H9 (cell line): Measurements from ENCODE around the gene TRA2B. TPM values are rescaled to one million over a fixed set of nuclear protein-coding genes. Genes with fewer than 3 reads are reported as not detected.

Experiments used
- DNase-seq: peaks from one replicate; pipeline ENCODE4 v3.0.0-alpha.2; 2017
- H2AFZ ChIP-seq: one replicate; pipeline ENCODE4 v1.6.1; 2013; ENCODE audit warnings: mild to moderate bottlenecking, low read length, control low read depth, moderate library complexity
- H2AK5ac ChIP-seq: 2 replicates; pipeline ENCODE4 v1.6.1; 2013; ENCODE audit warnings: low read length, control low read depth, mixed read lengths; ENCODE audit not compliant: insufficient read length
- H2BK120ac ChIP-seq: one replicate; pipeline ENCODE4 v1.6.1; 2013; ENCODE audit warnings: low read depth, mild to moderate bottlenecking, low read length, control low read depth, inconsistent platforms; ENCODE audit not compliant: poor library complexity, severe bottlenecking
- H2BK12ac ChIP-seq: 2 replicates; pipeline ENCODE4 v1.6.1; 2013; ENCODE audit warnings: low read length, control low read depth, mixed read lengths, low read depth; ENCODE audit not compliant: insufficient read length
- H2BK15ac ChIP-seq: 2 replicates; pipeline ENCODE4 v1.6.1; 2013; ENCODE audit warnings: low read depth, low read length, control low read depth
- H2BK20ac ChIP-seq: one replicate; pipeline ENCODE4 v1.6.1; 2013; ENCODE audit warnings: low read depth, mild to moderate bottlenecking, low read length, control low read depth, inconsistent platforms; ENCODE audit not compliant: poor library complexity, severe bottlenecking
- H2BK5ac ChIP-seq: 2 replicates; pipeline ENCODE4 v1.6.1; 2013; ENCODE audit warnings: low read length, control low read depth, mixed read lengths; ENCODE audit not compliant: insufficient read length
- H3K14ac ChIP-seq: 2 replicates; pipeline ENCODE4 v1.6.1; 2013; ENCODE audit warnings: low read length, control low read depth; ENCODE audit not compliant: insufficient read depth
- H3K18ac ChIP-seq: 2 replicates; pipeline ENCODE4 v1.6.1; 2013; ENCODE audit warnings: low read depth, mild to moderate bottlenecking, mixed read lengths, low read length, control low read depth; ENCODE audit not compliant: insufficient read length
- H3K23ac ChIP-seq: 2 replicates; pipeline ENCODE4 v1.6.1; 2013; ENCODE audit warnings: low read length, control low read depth, mixed read lengths, low read depth; ENCODE audit not compliant: insufficient read length
- H3K23me2 ChIP-seq: 2 replicates; pipeline ENCODE4 v1.6.1; 2013; ENCODE audit warnings: low read depth, mild to moderate bottlenecking, mixed read lengths, low read length, control low read depth; ENCODE audit not compliant: insufficient read length, poor library complexity, severe bottlenecking
- H3K27ac ChIP-seq: 2 replicates; pipeline ENCODE4 v1.5.1; 2013; ENCODE audit warnings: low read length, control low read depth, mixed read lengths, low read depth; ENCODE audit not compliant: insufficient read length
- H3K27me3 ChIP-seq: 2 replicates; pipeline ENCODE4 v1.6.1; 2013; ENCODE audit warnings: low read length, control low read depth, inconsistent platforms; ENCODE audit not compliant: insufficient read depth
- H3K4ac ChIP-seq: 2 replicates; pipeline ENCODE4 v1.6.1; 2013; ENCODE audit warnings: low read depth, mild to moderate bottlenecking, control low read depth, inconsistent platforms, low read length, moderate library complexity
- H3K4me1 ChIP-seq: 2 replicates; pipeline ENCODE4 v1.6.1; 2013; ENCODE audit warnings: low read length, control low read depth, inconsistent platforms; ENCODE audit not compliant: insufficient read depth
- H3K4me2 ChIP-seq: 2 replicates; pipeline ENCODE4 v1.6.1; 2013; ENCODE audit warnings: low read length, control low read depth, mixed read lengths; ENCODE audit not compliant: insufficient read length, insufficient read depth
- H3K56ac ChIP-seq: 2 replicates; pipeline ENCODE4 v1.6.1; 2013; ENCODE audit warnings: low read depth, mild to moderate bottlenecking, mixed read lengths, low read length, control low read depth; ENCODE audit not compliant: insufficient read length
- H3K79me1 ChIP-seq: 2 replicates; pipeline ENCODE4 v1.6.1; 2013; ENCODE audit warnings: low read depth, mild to moderate bottlenecking, moderate library complexity, low read length, control low read depth, inconsistent platforms; ENCODE audit not compliant: insufficient read depth, poor library complexity, severe bottlenecking
- H3K79me2 ChIP-seq: 2 replicates; pipeline ENCODE4 v1.6.1; 2013; ENCODE audit warnings: low read length, control low read depth, inconsistent platforms; ENCODE audit not compliant: insufficient read depth
- H3K9ac ChIP-seq: 2 replicates; pipeline ENCODE4 v1.6.1; 2013; ENCODE audit warnings: low read length, control low read depth, mixed read lengths; ENCODE audit not compliant: insufficient read length; ENCODE audit errors: extremely low read depth
- H3K9me3 ChIP-seq: one replicate; pipeline ENCODE4 v1.6.1; 2013; ENCODE audit warnings: low read depth, low read length, inconsistent platforms; ENCODE audit not compliant: control insufficient read depth
- H3T11ph ChIP-seq: one replicate; pipeline ENCODE4 v1.6.1; 2013; ENCODE audit warnings: mild to moderate bottlenecking, low read length, control low read depth, inconsistent platforms
- H4K20me1 ChIP-seq: one replicate; pipeline ENCODE4 v1.6.1; 2013; ENCODE audit not compliant: control insufficient read depth, insufficient read length, insufficient read depth
- H4K5ac ChIP-seq: 2 replicates; pipeline ENCODE4 v1.6.1; 2013; ENCODE audit warnings: low read depth, mild to moderate bottlenecking, mixed read lengths, low read length, control low read depth; ENCODE audit not compliant: insufficient read length
- H4K8ac ChIP-seq: replicated peaks from 2 replicates; pipeline ENCODE4 v1.6.1; 2013; ENCODE audit warnings: low read length, control low read depth, mixed read lengths, low read depth; ENCODE audit not compliant: insufficient read length
- H4K91ac ChIP-seq: 2 replicates; pipeline ENCODE4 v1.6.1; 2013; ENCODE audit warnings: low read depth, mild to moderate bottlenecking, moderate library complexity, mixed read lengths, low read length, control low read depth; ENCODE audit not compliant: insufficient read length
- H3K27ac Mint-ChIP-seq, 3 experiments: 2 replicates in 2 of 3; 3 replicates in 1 of 3; pipeline ENCODE4 v1.8.0; 2020 to 2021; ENCODE audit warnings: mixed read lengths in 3 of 3, mild to moderate bottlenecking in 1 of 3, moderate library complexity in 1 of 3
- H3K27me3 Mint-ChIP-seq: 2 replicates; pipeline ENCODE4 v1.8.0; 2021; ENCODE audit warnings: low read depth, mild to moderate bottlenecking, moderate library complexity, mixed read lengths
- H3K36me3 Mint-ChIP-seq, 3 experiments: 2 replicates in 2 of 3; 3 replicates in 1 of 3; pipeline ENCODE4 v1.8.0; 2020 to 2021; ENCODE audit warnings: low read depth in 3 of 3, mixed read lengths in 3 of 3; ENCODE audit not compliant: insufficient read depth in 1 of 3
- H3K4me1 Mint-ChIP-seq, 2 experiments: 2 replicates each; pipeline ENCODE4 v1.8.0; 2020; ENCODE audit warnings: mixed read lengths in 2 of 2
- H3K4me3 Mint-ChIP-seq, 2 experiments: 2 replicates in 1 of 2; 3 replicates in 1 of 2; pipeline ENCODE4 v1.8.0; 2020 to 2021; ENCODE audit warnings: mild to moderate bottlenecking in 2 of 2, mixed read lengths in 2 of 2, moderate library complexity in 1 of 2
- H3K9me3 Mint-ChIP-seq, 2 experiments: 2 replicates in 1 of 2; 3 replicates in 1 of 2; pipeline ENCODE4 v1.8.0; 2020; ENCODE audit warnings: mild to moderate bottlenecking in 2 of 2, mixed read lengths in 2 of 2, moderate library complexity in 1 of 2
- CTCF ChIP-seq: fragments of 200-600 bp; sonication (generic); conservative IDR thresholded peaks from 3 replicates; pipeline ENCODE4 v1.8.0; 2021; ENCODE audit warnings: antibody characterized with exemption, mild to moderate bottlenecking
- WGBS: extraction: QIAGEN DNeasy Blood & Tissue Kit; methylation state at CpG from one replicate; pipeline ENCODE4 v1.1.7; 2013; ENCODE audit warnings: missing lambda C conversion rate, low lambda C conversion rate, mixed read lengths; ENCODE audit not compliant: insufficient read length; ENCODE audit errors: extremely low coverage; 5-methylcytosine and 5-hydroxymethylcytosine counted together
- total RNA-seq: library from RNA; stranded (reverse); gene quantifications from 2 replicates; pipeline ENCODE4 v1.2.1, GENCODE V29; 2021

TRA2B gene
- total RNA-seq, 1 experiment from 2014 or later = 344 TPM

- Histone ChIP-seq H3K79me2 (no peaks in the 10 kb centered on the region), H2BK12ac (no peak overlapping the region), H2BK15ac (no peak overlapping the region), H4K5ac (no peak overlapping the region), H4K8ac (no peak overlapping the region), H3K79me1 (no peaks in the 10 kb centered on the region), H3K27ac (no peak overlapping the region), H4K20me1 (no peaks in the 10 kb centered on the region), H2BK120ac (no peak overlapping the region), H3K23ac (no peak overlapping the region), H3K23me2 (no peaks in the 10 kb centered on the region), H3K4me1 (no peaks in the 10 kb centered on the region), H3K4ac (no peak overlapping the region), H4K91ac (no peak overlapping the region), H3K9ac (no peak overlapping the region), H2AK5ac (no peak overlapping the region), H2BK20ac (no peak overlapping the region), H3K18ac (no peak overlapping the region), H3K4me2 (no peak overlapping the region), H3K9me3 (no peaks in the 10 kb centered on the region), H3K27me3 (no peaks in the 10 kb centered on the region), H3T11ph (no peak overlapping the region), H3K56ac (no peak overlapping the region), H2BK5ac (no peak overlapping the region), H3K14ac (no peak overlapping the region), H2AFZ (no peak overlapping the region)
- no peak for TF ChIP-seq CTCF
- Mint-ChIP-seq H3K36me3 (no peaks in the 10 kb centered on the region; a peak in 2 of 7 replicates), H3K4me3 (no peak overlapping the region), H3K27me3 (peaks cover 1% of the 10 kb centered on the region), H3K27ac (no peak overlapping the region), H3K4me1 (peaks cover 4 to 9% of the 10 kb centered on the region in 2 experiments), H3K9me3 (no peaks in the 10 kb centered on the region; a peak in 1 of 5 replicates)
- DNase-seq = peak; percentile 34
- WGBS = no CpG with 5 or more reads among the region's 6 CpGs
Observed at GRCh38 chr3:185949515-185949914, 11.7 kb upstream of the TRA2B start.
